GM18909 (cell line): ENCODE measurements around the gene HOXC6.

Experiments
- ATAC-seq: cut with Tn5 transposase; IDR thresholded peaks from one replicate; pipeline ENCODE4 v1.9.1; 2021; ENCODE audit warnings: mild to moderate bottlenecking; ENCODE audit not compliant: unreplicated experiment, poor library complexity

Gene HOXC6

GRCh38 chr12:54012631-54013409 lies 15.4 kb upstream of the HOXC6 start:
- ATAC-seq: no peak

- ATAC-seq: no peak
Observed at GRCh38 chr12:54014377-54015017, 13.7 kb upstream of the HOXC6 start.

- no peak for ATAC-seq
Observed at GRCh38 chr12:54015018-54015931, 13.0 kb upstream of the HOXC6 start.

- ATAC-seq: no peak
Observed at GRCh38 chr12:54016051-54016450, 12.2 kb upstream of the HOXC6 start.

- ATAC-seq: no peak
Observed at GRCh38 chr12:54016478-54016964, 11.7 kb upstream of the HOXC6 start.

- peak; percentile 35 for ATAC-seq
Observed at GRCh38 chr12:54017027-54017788, 11.0 kb upstream of the HOXC6 start.

GRCh38 chr12:54017878-54018467 lies 10.3 kb upstream of the HOXC6 start:
- ATAC-seq: peak; percentile 78

GRCh38 chr12:54018468-54018984 lies 9.7 kb upstream of the HOXC6 start:
- no peak for ATAC-seq

- no peak for ATAC-seq
Observed at GRCh38 chr12:54019091-54019811, 9.0 kb upstream of the HOXC6 start.

GRCh38 chr12:54019924-54020590 lies 8.2 kb upstream of the HOXC6 start:
- no peak for ATAC-seq

GRCh38 chr12:54020591-54021405 lies 7.4 kb upstream of the HOXC6 start:
- ATAC-seq: no peak

- no peak for ATAC-seq
Observed at GRCh38 chr12:54021432-54022013, 6.7 kb upstream of the HOXC6 start.

GRCh38 chr12:54022960-54023884 lies 5.0 kb upstream of the HOXC6 start:
- no peak for ATAC-seq

- no peak for ATAC-seq
Observed at GRCh38 chr12:54024127-54024526, 4.1 kb upstream of the HOXC6 start.

- ATAC-seq: no peak
Observed at GRCh38 chr12:54024581-54025305, 3.5 kb upstream of the HOXC6 start.
